ENCODE results near the gene KRT2.
"Not testable (repeated sequence)": the region's sequence is repeated elsewhere in the genome, so short reads cannot be mapped to it uniquely, and the experiment has no call there.

Gene KRT2

GRCh38 chr12:52683575-52684300, 31.7 kb upstream of the KRT2 start:
- DNase-seq, result no peak

- DNase-seq, result no peak
These were observed 31.0 kb upstream of the KRT2 start for GRCh38 chr12:52682938-52683574.

- no peak for DNase-seq
These were observed 30.3 kb upstream of the KRT2 start for GRCh38 chr12:52682381-52682660.

GRCh38 chr12:52681526-52682380, 29.7 kb upstream of the KRT2 start:
- DNase-seq, result no peak

GRCh38 chr12:52680363-52680762, 28.4 kb upstream of the KRT2 start, which contains the start of gene KRT1:
KRT1 (minus strand) TSS chr12:52680407; CDS start chr12:52680348, 59 bp downstream.
- DNase-seq, result no peak

- DNase-seq, result no peak
These were observed 27.9 kb upstream of the KRT2 start for GRCh38 chr12:52679875-52680274.

GRCh38 chr12:52677671-52678070, 25.7 kb upstream of the KRT2 start:
- DNase-seq, result no peak

- no peak for DNase-seq
These were observed 25.1 kb upstream of the KRT2 start for GRCh38 chr12:52677126-52677525.

- no peak for DNase-seq
These were observed 24.2 kb upstream of the KRT2 start for GRCh38 chr12:52676163-52676562.

- no peak for DNase-seq
These were observed 23.3 kb upstream of the KRT2 start for GRCh38 chr12:52675301-52675701.

GRCh38 chr12:52674433-52674775, 22.4 kb upstream of the KRT2 start:
- no peak for DNase-seq

- no peak for DNase-seq
These were observed 21.9 kb upstream of the KRT2 start for GRCh38 chr12:52673713-52674432.

- DNase-seq, result no peak
These were observed 21.2 kb upstream of the KRT2 start for GRCh38 chr12:52673217-52673616.

GRCh38 chr12:52672321-52672933, 20.4 kb upstream of the KRT2 start:
- DNase-seq, result no peak

GRCh38 chr12:52670961-52671360, 18.9 kb upstream of the KRT2 start:
- no peak for DNase-seq

GRCh38 chr12:52670506-52670905, 18.5 kb upstream of the KRT2 start:
- DNase-seq, result no peak

GRCh38 chr12:52669941-52670340, 17.9 kb upstream of the KRT2 start:
- not testable (repeated sequence) for DNase-seq

GRCh38 chr12:52669426-52669825, 17.4 kb upstream of the KRT2 start:
- no peak for DNase-seq

- DNase-seq, result no peak
These were observed 15.9 kb upstream of the KRT2 start for GRCh38 chr12:52667931-52668330.

- DNase-seq, result no peak
These were observed 15.5 kb upstream of the KRT2 start for GRCh38 chr12:52667509-52667908.

- DNase-seq, result no peak
These were observed 14.5 kb upstream of the KRT2 start for GRCh38 chr12:52666471-52666870.

GRCh38 chr12:52663420-52663819, 11.4 kb upstream of the KRT2 start:
- DNase-seq, result no peak

- DNase-seq, result no peak
These were observed 10.9 kb upstream of the KRT2 start for GRCh38 chr12:52662918-52663229.
